H9 (cell line): ENCODE results near the gene PLSCR4. TPM values are rescaled to one million over a fixed set of nuclear protein-coding genes. Genes with fewer than 3 reads are reported as not detected.

ENCODE experiments used
- DNase-seq: peaks from one replicate; pipeline ENCODE4 v3.0.0-alpha.2; 2017
- H2AFZ ChIP-seq: one replicate; pipeline ENCODE4 v1.6.1; 2013; ENCODE audit warnings: mild to moderate bottlenecking, low read length, control low read depth, moderate library complexity
- H2AK5ac ChIP-seq: 2 replicates; pipeline ENCODE4 v1.6.1; 2013; ENCODE audit warnings: low read length, control low read depth, mixed read lengths; ENCODE audit not compliant: insufficient read length
- H2BK120ac ChIP-seq: one replicate; pipeline ENCODE4 v1.6.1; 2013; ENCODE audit warnings: low read depth, mild to moderate bottlenecking, low read length, control low read depth, inconsistent platforms; ENCODE audit not compliant: poor library complexity, severe bottlenecking
- H2BK12ac ChIP-seq: 2 replicates; pipeline ENCODE4 v1.6.1; 2013; ENCODE audit warnings: low read length, control low read depth, mixed read lengths, low read depth; ENCODE audit not compliant: insufficient read length
- H2BK15ac ChIP-seq: 2 replicates; pipeline ENCODE4 v1.6.1; 2013; ENCODE audit warnings: low read depth, low read length, control low read depth
- H2BK20ac ChIP-seq: one replicate; pipeline ENCODE4 v1.6.1; 2013; ENCODE audit warnings: low read depth, mild to moderate bottlenecking, low read length, control low read depth, inconsistent platforms; ENCODE audit not compliant: poor library complexity, severe bottlenecking
- H2BK5ac ChIP-seq: 2 replicates; pipeline ENCODE4 v1.6.1; 2013; ENCODE audit warnings: low read length, control low read depth, mixed read lengths; ENCODE audit not compliant: insufficient read length
- H3K14ac ChIP-seq: 2 replicates; pipeline ENCODE4 v1.6.1; 2013; ENCODE audit warnings: low read length, control low read depth; ENCODE audit not compliant: insufficient read depth
- H3K18ac ChIP-seq: 2 replicates; pipeline ENCODE4 v1.6.1; 2013; ENCODE audit warnings: low read depth, mild to moderate bottlenecking, mixed read lengths, low read length, control low read depth; ENCODE audit not compliant: insufficient read length
- H3K23ac ChIP-seq: 2 replicates; pipeline ENCODE4 v1.6.1; 2013; ENCODE audit warnings: low read length, control low read depth, mixed read lengths, low read depth; ENCODE audit not compliant: insufficient read length
- H3K23me2 ChIP-seq: 2 replicates; pipeline ENCODE4 v1.6.1; 2013; ENCODE audit warnings: low read depth, mild to moderate bottlenecking, mixed read lengths, low read length, control low read depth; ENCODE audit not compliant: insufficient read length, poor library complexity, severe bottlenecking
- H3K27ac ChIP-seq: 2 replicates; pipeline ENCODE4 v1.5.1; 2013; ENCODE audit warnings: low read length, control low read depth, mixed read lengths, low read depth; ENCODE audit not compliant: insufficient read length
- H3K27me3 ChIP-seq: 2 replicates; pipeline ENCODE4 v1.6.1; 2013; ENCODE audit warnings: low read length, control low read depth, inconsistent platforms; ENCODE audit not compliant: insufficient read depth
- H3K4ac ChIP-seq: 2 replicates; pipeline ENCODE4 v1.6.1; 2013; ENCODE audit warnings: low read depth, mild to moderate bottlenecking, control low read depth, inconsistent platforms, low read length, moderate library complexity
- H3K4me1 ChIP-seq: 2 replicates; pipeline ENCODE4 v1.6.1; 2013; ENCODE audit warnings: low read length, control low read depth, inconsistent platforms; ENCODE audit not compliant: insufficient read depth
- H3K4me2 ChIP-seq: 2 replicates; pipeline ENCODE4 v1.6.1; 2013; ENCODE audit warnings: low read length, control low read depth, mixed read lengths; ENCODE audit not compliant: insufficient read length, insufficient read depth
- H3K56ac ChIP-seq: 2 replicates; pipeline ENCODE4 v1.6.1; 2013; ENCODE audit warnings: low read depth, mild to moderate bottlenecking, mixed read lengths, low read length, control low read depth; ENCODE audit not compliant: insufficient read length
- H3K79me1 ChIP-seq: 2 replicates; pipeline ENCODE4 v1.6.1; 2013; ENCODE audit warnings: low read depth, mild to moderate bottlenecking, moderate library complexity, low read length, control low read depth, inconsistent platforms; ENCODE audit not compliant: insufficient read depth, poor library complexity, severe bottlenecking
- H3K79me2 ChIP-seq: 2 replicates; pipeline ENCODE4 v1.6.1; 2013; ENCODE audit warnings: low read length, control low read depth, inconsistent platforms; ENCODE audit not compliant: insufficient read depth
- H3K9ac ChIP-seq: 2 replicates; pipeline ENCODE4 v1.6.1; 2013; ENCODE audit warnings: low read length, control low read depth, mixed read lengths; ENCODE audit not compliant: insufficient read length; ENCODE audit errors: extremely low read depth
- H3K9me3 ChIP-seq: one replicate; pipeline ENCODE4 v1.6.1; 2013; ENCODE audit warnings: low read depth, low read length, inconsistent platforms; ENCODE audit not compliant: control insufficient read depth
- H3T11ph ChIP-seq: one replicate; pipeline ENCODE4 v1.6.1; 2013; ENCODE audit warnings: mild to moderate bottlenecking, low read length, control low read depth, inconsistent platforms
- H4K20me1 ChIP-seq: one replicate; pipeline ENCODE4 v1.6.1; 2013; ENCODE audit not compliant: control insufficient read depth, insufficient read length, insufficient read depth
- H4K5ac ChIP-seq: 2 replicates; pipeline ENCODE4 v1.6.1; 2013; ENCODE audit warnings: low read depth, mild to moderate bottlenecking, mixed read lengths, low read length, control low read depth; ENCODE audit not compliant: insufficient read length
- H4K8ac ChIP-seq: replicated peaks from 2 replicates; pipeline ENCODE4 v1.6.1; 2013; ENCODE audit warnings: low read length, control low read depth, mixed read lengths, low read depth; ENCODE audit not compliant: insufficient read length
- H4K91ac ChIP-seq: 2 replicates; pipeline ENCODE4 v1.6.1; 2013; ENCODE audit warnings: low read depth, mild to moderate bottlenecking, moderate library complexity, mixed read lengths, low read length, control low read depth; ENCODE audit not compliant: insufficient read length
- H3K27ac Mint-ChIP-seq, 3 experiments: 2 replicates in 2 of 3; 3 replicates in 1 of 3; pipeline ENCODE4 v1.8.0; 2020 to 2021; ENCODE audit warnings: mixed read lengths in 3 of 3, mild to moderate bottlenecking in 1 of 3, moderate library complexity in 1 of 3
- H3K27me3 Mint-ChIP-seq: 2 replicates; pipeline ENCODE4 v1.8.0; 2021; ENCODE audit warnings: low read depth, mild to moderate bottlenecking, moderate library complexity, mixed read lengths
- H3K36me3 Mint-ChIP-seq, 3 experiments: 2 replicates in 2 of 3; 3 replicates in 1 of 3; pipeline ENCODE4 v1.8.0; 2020 to 2021; ENCODE audit warnings: low read depth in 3 of 3, mixed read lengths in 3 of 3; ENCODE audit not compliant: insufficient read depth in 1 of 3
- H3K4me1 Mint-ChIP-seq, 2 experiments: 2 replicates each; pipeline ENCODE4 v1.8.0; 2020; ENCODE audit warnings: mixed read lengths in 2 of 2
- H3K4me3 Mint-ChIP-seq, 2 experiments: 2 replicates in 1 of 2; 3 replicates in 1 of 2; pipeline ENCODE4 v1.8.0; 2020 to 2021; ENCODE audit warnings: mild to moderate bottlenecking in 2 of 2, mixed read lengths in 2 of 2, moderate library complexity in 1 of 2
- H3K9me3 Mint-ChIP-seq, 2 experiments: 2 replicates in 1 of 2; 3 replicates in 1 of 2; pipeline ENCODE4 v1.8.0; 2020; ENCODE audit warnings: mild to moderate bottlenecking in 2 of 2, mixed read lengths in 2 of 2, moderate library complexity in 1 of 2
- CTCF ChIP-seq: fragments of 200-600 bp; sonication (generic); conservative IDR thresholded peaks from 3 replicates; pipeline ENCODE4 v1.8.0; 2021; ENCODE audit warnings: antibody characterized with exemption, mild to moderate bottlenecking
- WGBS: extraction: QIAGEN DNeasy Blood & Tissue Kit; methylation state at CpG from one replicate; pipeline ENCODE4 v1.1.7; 2013; ENCODE audit warnings: missing lambda C conversion rate, low lambda C conversion rate, mixed read lengths; ENCODE audit not compliant: insufficient read length; ENCODE audit errors: extremely low coverage; 5-methylcytosine and 5-hydroxymethylcytosine counted together
- total RNA-seq: library from RNA; stranded (reverse); gene quantifications from 2 replicates; pipeline ENCODE4 v1.2.1, GENCODE V29; 2021

PLSCR4 gene
- total RNA-seq, 1 experiment from 2014 or later = 1.2 TPM

DNA sequence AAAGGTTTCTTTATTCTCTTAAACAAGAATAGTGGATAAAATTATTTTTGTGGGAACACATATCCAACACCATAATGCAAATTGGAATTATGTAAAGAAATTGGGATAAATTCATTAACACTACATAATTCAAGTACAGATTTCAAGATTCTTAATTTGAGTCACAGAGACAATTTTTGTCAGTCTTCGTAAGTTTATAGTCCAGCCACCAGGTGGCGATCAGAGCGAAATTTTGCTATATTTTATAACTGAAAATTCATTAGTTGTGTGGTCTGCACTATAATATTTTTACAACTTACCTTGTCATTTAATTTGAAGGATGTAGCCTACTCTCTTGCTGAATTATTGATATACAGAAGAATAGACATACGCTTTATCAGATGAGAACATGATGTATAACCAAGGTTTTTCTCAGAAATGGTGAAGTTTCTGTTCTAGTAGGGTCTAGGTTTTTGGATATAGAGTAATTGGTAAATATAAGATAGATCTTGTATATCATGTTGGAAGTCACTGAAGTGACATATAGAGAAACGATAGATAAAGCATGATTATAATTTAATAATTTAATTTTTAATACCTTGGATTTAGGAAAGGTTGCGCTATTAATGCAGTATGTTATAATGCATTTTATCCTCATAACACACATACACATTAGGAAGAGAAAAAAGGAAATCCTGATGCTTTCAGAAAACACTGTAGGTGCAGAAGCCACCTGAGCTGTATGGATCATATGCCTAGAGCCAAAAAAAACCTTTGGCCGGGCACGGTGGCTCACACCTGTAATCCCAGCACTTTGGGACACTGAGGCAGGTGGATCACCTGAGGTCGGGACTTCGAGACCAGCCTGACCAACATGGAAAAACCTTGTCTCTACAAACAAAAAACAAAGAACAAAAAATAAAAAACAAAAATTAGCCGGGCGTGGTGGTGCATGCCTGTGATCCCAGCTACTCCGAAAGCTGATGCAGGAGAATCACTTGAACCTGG is 31.7 kb downstream of the PLSCR4 start:
- WGBS = no CpG with 5 or more reads among the region's 13 CpGs
- Mint-ChIP-seq H3K9me3 (no peaks in the 10 kb centered on the region), H3K36me3 (no peaks in the 10 kb centered on the region), H3K27me3 (no peaks in the 10 kb centered on the region), H3K4me3 (no peak overlapping the region), H3K4me1 (peaks cover 9 to 10% of the 10 kb centered on the region in 2 experiments), H3K27ac (no peak overlapping the region)
- Histone ChIP-seq H2AK5ac (no peak overlapping the region), H3K9ac (no peak overlapping the region), H3K56ac (no peak overlapping the region), H3T11ph (no peak overlapping the region), H3K4me2 (no peak overlapping the region), H3K27me3 (no peaks in the 10 kb centered on the region), H4K91ac (no peak overlapping the region), H3K4me1 (no peaks in the 10 kb centered on the region; the same call in 1 of the 2 replicates), H3K14ac (no peak overlapping the region), H3K4ac (no peak overlapping the region), H2AFZ (no peak overlapping the region), H2BK15ac (no peak overlapping the region), H3K18ac (no peak overlapping the region), H2BK20ac (no peak overlapping the region), H4K5ac (no peak overlapping the region), H3K23me2 (no peaks in the 10 kb centered on the region), H3K27ac (no peak overlapping the region), H4K20me1 (no peaks in the 10 kb centered on the region), H2BK120ac (no peak overlapping the region), H2BK5ac (no peak overlapping the region), H4K8ac (no peak overlapping the region), H2BK12ac (no peak overlapping the region), H3K79me1 (no peaks in the 10 kb centered on the region), H3K79me2 (no peaks in the 10 kb centered on the region), H3K9me3 (no peaks in the 10 kb centered on the region), H3K23ac (no peak overlapping the region)
- TF ChIP-seq CTCF = peak; percentile 84
- no peak for DNase-seq
